ENCODE measurements around the gene ZFP3.
"Not testable (repeated sequence)": the region's sequence is repeated elsewhere in the genome, so short reads cannot be mapped to it uniquely, and the experiment has no call there.

ZFP3 gene

DNA sequence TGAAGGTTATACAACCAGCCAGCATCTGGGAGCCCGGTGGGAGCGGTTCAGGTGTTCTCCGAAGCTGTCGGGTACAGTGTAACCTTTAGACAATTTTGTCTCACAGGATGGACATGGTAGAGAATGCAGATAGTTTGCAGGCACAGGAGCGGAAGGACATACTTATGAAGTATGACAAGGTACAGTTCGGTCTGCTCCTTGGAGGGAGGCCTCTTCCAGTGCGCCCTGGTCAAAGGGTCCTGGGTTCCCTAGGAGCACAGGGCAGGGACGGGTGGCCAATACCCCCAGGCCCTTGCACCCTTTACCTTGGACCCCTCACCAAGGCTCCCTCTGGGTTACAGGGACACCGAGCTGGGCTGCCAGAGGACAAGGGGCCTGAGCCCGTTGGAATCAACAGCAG, 52.0 kb downstream of the ZFP3 start:
- H4K20me1 ChIP-seq (ENCODE audit: insufficient read depth, low read length); H3K36me3 ChIP-seq (replicated peaks; ENCODE audit: insufficient read depth, low read length); H3K79me2 ChIP-seq (ENCODE audit: low read length); H3K9me3 ChIP-seq (replicated peaks; ENCODE audit: insufficient read depth, low read length); H3K4me2 ChIP-seq (ENCODE audit: low read depth, low read length); H2AFZ ChIP-seq (ENCODE audit: low read length); H3K4me3 ChIP-seq (ENCODE audit: low read length); H3K27ac ChIP-seq (ENCODE audit: low read length); H3K9me2 ChIP-seq (replicated peaks; ENCODE audit: insufficient read depth, low read length); H3K4me1 ChIP-seq (ENCODE audit: low read length); H3K9ac ChIP-seq (ENCODE audit: low read length); H3F3A ChIP-seq (ENCODE audit: insufficient read depth, low read length); DNase-seq: not testable (repeated sequence)
- H3K27me3 ChIP-seq (replicated peaks; ENCODE audit: insufficient read depth, low read length), result peaks cover 18% of the 10 kb centered on the region

DNA sequence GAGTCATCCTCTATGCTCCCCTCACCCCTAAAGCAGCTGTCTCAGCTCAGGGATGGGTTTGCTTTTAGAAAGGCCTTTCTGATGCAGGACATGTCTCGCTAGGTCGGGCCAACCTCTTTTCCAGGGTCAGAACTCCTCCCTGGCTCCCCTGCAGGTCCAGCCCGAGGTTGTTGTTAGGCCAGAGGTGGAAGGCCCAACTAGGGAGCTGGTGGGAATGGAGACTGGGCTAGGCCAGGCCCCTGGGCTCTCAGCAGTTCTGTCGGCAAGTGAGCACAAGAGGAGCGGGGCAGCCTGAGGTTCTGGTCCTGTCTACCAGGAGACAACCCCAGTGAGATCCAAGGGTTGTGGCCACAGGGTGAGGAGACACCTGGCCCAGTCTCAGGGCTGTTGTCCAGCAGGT, 52.4 kb downstream of the ZFP3 start:
- not testable (repeated sequence) for H4K20me1 ChIP-seq (ENCODE audit: insufficient read depth, low read length); H3K9me2 ChIP-seq (replicated peaks; ENCODE audit: insufficient read depth, low read length); H3K4me1 ChIP-seq (ENCODE audit: low read length); H3K9me3 ChIP-seq (replicated peaks; ENCODE audit: insufficient read depth, low read length); H3K4me3 ChIP-seq (ENCODE audit: low read length); H3F3A ChIP-seq (ENCODE audit: insufficient read depth, low read length); DNase-seq; H3K9ac ChIP-seq (ENCODE audit: low read length); H3K79me2 ChIP-seq (ENCODE audit: low read length); H3K36me3 ChIP-seq (replicated peaks; ENCODE audit: insufficient read depth, low read length); H3K4me2 ChIP-seq (ENCODE audit: low read depth, low read length); H2AFZ ChIP-seq (ENCODE audit: low read length); H3K27ac ChIP-seq (ENCODE audit: low read length)
- peaks cover 18% of the 10 kb centered on the region for H3K27me3 ChIP-seq (replicated peaks; ENCODE audit: insufficient read depth, low read length)

DNA sequence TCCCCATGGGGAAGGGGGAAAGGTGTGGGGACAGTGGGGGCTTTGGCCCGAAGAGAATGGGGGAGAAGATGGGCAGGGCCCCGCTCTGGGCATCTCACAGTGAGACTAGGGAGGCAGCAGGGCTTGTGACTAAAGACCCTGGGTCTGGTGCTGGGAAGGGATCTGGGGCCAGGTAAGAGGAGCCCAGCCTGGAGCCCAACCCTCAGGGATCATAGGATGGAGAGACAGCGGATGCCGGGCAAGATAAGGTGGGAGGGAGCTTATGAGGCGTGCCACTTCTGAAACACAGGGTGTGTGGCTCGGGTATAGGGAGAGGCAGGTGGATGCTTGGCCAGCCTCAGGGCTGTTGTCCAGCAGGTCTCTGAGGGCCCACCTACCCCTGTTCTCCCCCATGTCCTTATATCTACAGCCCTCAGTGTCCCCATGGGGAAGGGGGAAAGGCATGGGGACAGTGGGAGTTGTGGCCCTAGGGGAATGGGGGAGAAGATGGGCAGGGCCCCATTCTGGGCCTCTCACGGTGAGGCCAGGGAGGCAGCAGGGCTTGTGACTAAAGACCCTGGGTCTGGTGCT, 53.0 kb downstream of the ZFP3 start:
- H4K20me1 ChIP-seq (ENCODE audit: insufficient read depth, low read length), result no peaks in the 10 kb centered on the region
- no peaks in the 10 kb centered on the region for H3K9me2 ChIP-seq (replicated peaks; ENCODE audit: insufficient read depth, low read length)
- H3K9me3 ChIP-seq (replicated peaks; ENCODE audit: insufficient read depth, low read length), result no peaks in the 10 kb centered on the region
- H2AFZ ChIP-seq (ENCODE audit: low read length), result no peak overlapping the region
- peaks cover 18% of the 10 kb centered on the region for H3K27me3 ChIP-seq (replicated peaks; ENCODE audit: insufficient read depth, low read length)
- H3K4me2 ChIP-seq (ENCODE audit: low read depth, low read length), result no peak overlapping the region
- no peak for TF ChIP-seq EZH2phosphoT487 (IDR thresholded peaks at IDR 0.05; ENCODE audit: low read length)
- TF ChIP-seq, protein P1, sequence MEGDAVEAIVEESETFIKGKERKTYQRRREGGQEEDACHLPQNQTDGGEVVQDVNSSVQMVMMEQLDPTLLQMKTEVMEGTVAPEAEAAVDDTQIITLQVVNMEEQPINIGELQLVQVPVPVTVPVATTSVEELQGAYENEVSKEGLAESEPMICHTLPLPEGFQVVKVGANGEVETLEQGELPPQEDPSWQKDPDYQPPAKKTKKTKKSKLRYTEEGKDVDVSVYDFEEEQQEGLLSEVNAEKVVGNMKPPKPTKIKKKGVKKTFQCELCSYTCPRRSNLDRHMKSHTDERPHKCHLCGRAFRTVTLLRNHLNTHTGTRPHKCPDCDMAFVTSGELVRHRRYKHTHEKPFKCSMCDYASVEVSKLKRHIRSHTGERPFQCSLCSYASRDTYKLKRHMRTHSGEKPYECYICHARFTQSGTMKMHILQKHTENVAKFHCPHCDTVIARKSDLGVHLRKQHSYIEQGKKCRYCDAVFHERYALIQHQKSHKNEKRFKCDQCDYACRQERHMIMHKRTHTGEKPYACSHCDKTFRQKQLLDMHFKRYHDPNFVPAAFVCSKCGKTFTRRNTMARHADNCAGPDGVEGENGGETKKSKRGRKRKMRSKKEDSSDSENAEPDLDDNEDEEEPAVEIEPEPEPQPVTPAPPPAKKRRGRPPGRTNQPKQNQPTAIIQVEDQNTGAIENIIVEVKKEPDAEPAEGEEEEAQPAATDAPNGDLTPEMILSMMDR (IDR thresholded peaks at IDR 0.05; ENCODE audit: low read length), result no peak
- TF ChIP-seq EZH2 (optimal IDR thresholded peaks at IDR 0.05; ENCODE audit: low read depth, low read length), result no peak
- no peak for DNase-seq
- no peak overlapping the region for H3K27ac ChIP-seq (ENCODE audit: low read length)
- H3K9ac ChIP-seq (ENCODE audit: low read length), result no peak overlapping the region
- no peaks in the 10 kb centered on the region for H3K4me1 ChIP-seq (ENCODE audit: low read length)
- H3F3A ChIP-seq (ENCODE audit: insufficient read depth, low read length), result no peaks in the 10 kb centered on the region
- H3K36me3 ChIP-seq (replicated peaks; ENCODE audit: insufficient read depth, low read length), result no peaks in the 10 kb centered on the region
- H3K4me3 ChIP-seq (ENCODE audit: low read length), result no peak overlapping the region
- H3K79me2 ChIP-seq (ENCODE audit: low read length), result no peaks in the 10 kb centered on the region

DNA sequence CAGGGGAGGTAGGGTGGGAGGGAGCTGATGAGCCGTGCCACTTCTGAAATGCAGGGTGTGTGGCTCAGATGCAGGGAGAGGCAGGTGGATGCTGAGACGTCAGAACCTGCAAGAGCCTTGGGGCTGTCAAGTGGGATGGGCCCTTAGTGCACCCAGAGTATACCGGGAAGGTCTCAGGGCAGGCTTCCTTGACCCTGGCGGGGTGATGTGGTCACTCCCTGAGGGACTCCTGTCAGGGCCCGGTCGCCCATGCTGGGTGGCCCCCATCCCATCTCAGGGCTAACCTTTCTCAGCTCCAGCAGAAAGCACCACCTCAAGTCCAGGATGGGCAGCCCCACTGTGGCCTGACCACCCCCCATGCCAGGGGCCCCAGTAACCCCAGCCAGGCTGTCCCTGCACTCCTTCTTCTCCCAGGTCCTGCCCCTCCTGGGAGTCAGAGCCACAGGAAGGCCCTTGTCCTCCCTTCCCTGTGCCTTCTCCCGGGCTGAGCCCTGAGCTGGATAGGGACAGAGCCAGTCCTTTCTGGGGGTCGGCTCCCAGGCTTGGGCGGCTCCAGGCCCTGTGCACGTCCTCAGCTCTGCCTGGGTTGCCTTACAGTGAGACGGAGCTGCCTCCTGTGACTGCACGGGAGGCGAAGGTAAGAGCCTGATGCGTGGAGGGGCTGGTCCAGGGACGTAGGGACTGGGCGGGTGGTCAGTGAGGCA, 53.7 kb downstream of the ZFP3 start:
- not testable (repeated sequence) for DNase-seq; H3K9me3 ChIP-seq (replicated peaks; ENCODE audit: insufficient read depth, low read length); H3K27ac ChIP-seq (ENCODE audit: low read length); H3K9ac ChIP-seq (ENCODE audit: low read length); H3K4me1 ChIP-seq (ENCODE audit: low read length); H3K79me2 ChIP-seq (ENCODE audit: low read length); H2AFZ ChIP-seq (ENCODE audit: low read length); H3F3A ChIP-seq (ENCODE audit: insufficient read depth, low read length); H3K4me2 ChIP-seq (ENCODE audit: low read depth, low read length); H3K36me3 ChIP-seq (replicated peaks; ENCODE audit: insufficient read depth, low read length); H3K9me2 ChIP-seq (replicated peaks; ENCODE audit: insufficient read depth, low read length); H4K20me1 ChIP-seq (ENCODE audit: insufficient read depth, low read length); H3K4me3 ChIP-seq (ENCODE audit: low read length)
- H3K27me3 ChIP-seq (replicated peaks; ENCODE audit: insufficient read depth, low read length), result peaks cover 18% of the 10 kb centered on the region

DNA sequence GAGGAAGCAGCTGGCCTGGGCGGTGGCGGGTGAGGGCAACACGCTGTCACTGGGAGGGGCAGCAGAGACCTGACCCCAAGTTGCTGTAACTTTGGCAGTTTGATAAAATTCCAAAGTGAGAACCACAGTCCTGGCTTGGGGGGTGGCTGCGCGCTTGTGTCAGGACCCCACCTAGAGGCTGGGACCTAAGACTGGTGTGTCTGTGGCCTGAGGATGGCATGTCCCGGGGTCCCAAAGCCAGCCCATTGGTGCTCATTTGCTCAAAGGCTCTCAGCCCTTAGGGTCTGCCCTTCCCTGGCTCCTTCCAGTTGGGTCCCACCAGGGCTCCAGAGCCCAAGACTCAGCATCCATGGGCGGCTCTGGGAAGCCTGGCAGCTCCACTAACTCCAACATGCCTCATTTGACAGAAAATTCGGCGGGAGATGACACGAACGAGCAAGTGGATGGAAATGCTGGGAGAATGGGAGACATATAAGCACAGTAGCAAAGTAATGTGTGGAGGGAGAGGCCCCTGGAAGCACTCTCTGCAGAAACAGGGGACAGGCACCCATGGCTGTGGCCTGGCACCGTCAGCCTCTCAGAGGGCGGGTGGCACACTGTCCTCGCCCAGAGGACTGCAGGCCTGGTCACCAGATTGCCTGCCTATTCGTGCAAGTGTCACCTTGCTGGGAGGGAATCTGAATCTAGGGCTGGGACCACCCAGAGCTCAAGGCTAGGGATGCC, 54.4 kb downstream of the ZFP3 start:
- peaks cover 14% of the 10 kb centered on the region for H3K27me3 ChIP-seq (replicated peaks; ENCODE audit: insufficient read depth, low read length)
- H3K27ac ChIP-seq (ENCODE audit: low read length); H4K20me1 ChIP-seq (ENCODE audit: insufficient read depth, low read length); H3F3A ChIP-seq (ENCODE audit: insufficient read depth, low read length); DNase-seq; H3K9ac ChIP-seq (ENCODE audit: low read length); H3K9me2 ChIP-seq (replicated peaks; ENCODE audit: insufficient read depth, low read length); H3K4me1 ChIP-seq (ENCODE audit: low read length); H3K4me3 ChIP-seq (ENCODE audit: low read length); H3K79me2 ChIP-seq (ENCODE audit: low read length); H2AFZ ChIP-seq (ENCODE audit: low read length); H3K9me3 ChIP-seq (replicated peaks; ENCODE audit: insufficient read depth, low read length); H3K36me3 ChIP-seq (replicated peaks; ENCODE audit: insufficient read depth, low read length); H3K4me2 ChIP-seq (ENCODE audit: low read depth, low read length): not testable (repeated sequence)
